GM12874 (cell line): ENCODE measurements around the gene AKAP8.

Experiments used
- TF ChIP-seq, protein P1 (sequence below): IDR thresholded peaks from 2 replicates; pipeline ENCODE4 v1.5.1; 2011; ENCODE audit warnings: low read depth, mild to moderate bottlenecking, control low read depth, low read length, moderate library complexity; ENCODE audit not compliant: insufficient read depth

Gene AKAP8

DNA sequence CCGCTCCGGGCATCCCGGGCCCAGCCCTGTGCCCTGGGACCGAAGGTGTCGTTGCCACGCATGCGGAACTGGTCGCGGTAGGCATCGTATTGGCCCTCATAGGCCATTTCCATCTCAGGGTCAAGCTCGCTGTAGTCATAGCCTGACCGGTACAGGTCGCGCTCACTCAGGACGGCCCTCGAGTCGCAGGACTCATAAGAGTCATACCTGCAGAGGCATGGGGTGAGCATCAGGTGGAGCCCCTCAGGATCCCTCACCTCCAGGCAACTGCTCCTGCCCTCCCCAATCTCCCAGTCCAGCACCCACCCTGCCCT, 21.8 kb upstream of the AKAP8 start:
- TF ChIP-seq, protein P1, sequence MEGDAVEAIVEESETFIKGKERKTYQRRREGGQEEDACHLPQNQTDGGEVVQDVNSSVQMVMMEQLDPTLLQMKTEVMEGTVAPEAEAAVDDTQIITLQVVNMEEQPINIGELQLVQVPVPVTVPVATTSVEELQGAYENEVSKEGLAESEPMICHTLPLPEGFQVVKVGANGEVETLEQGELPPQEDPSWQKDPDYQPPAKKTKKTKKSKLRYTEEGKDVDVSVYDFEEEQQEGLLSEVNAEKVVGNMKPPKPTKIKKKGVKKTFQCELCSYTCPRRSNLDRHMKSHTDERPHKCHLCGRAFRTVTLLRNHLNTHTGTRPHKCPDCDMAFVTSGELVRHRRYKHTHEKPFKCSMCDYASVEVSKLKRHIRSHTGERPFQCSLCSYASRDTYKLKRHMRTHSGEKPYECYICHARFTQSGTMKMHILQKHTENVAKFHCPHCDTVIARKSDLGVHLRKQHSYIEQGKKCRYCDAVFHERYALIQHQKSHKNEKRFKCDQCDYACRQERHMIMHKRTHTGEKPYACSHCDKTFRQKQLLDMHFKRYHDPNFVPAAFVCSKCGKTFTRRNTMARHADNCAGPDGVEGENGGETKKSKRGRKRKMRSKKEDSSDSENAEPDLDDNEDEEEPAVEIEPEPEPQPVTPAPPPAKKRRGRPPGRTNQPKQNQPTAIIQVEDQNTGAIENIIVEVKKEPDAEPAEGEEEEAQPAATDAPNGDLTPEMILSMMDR: no peak

DNA sequence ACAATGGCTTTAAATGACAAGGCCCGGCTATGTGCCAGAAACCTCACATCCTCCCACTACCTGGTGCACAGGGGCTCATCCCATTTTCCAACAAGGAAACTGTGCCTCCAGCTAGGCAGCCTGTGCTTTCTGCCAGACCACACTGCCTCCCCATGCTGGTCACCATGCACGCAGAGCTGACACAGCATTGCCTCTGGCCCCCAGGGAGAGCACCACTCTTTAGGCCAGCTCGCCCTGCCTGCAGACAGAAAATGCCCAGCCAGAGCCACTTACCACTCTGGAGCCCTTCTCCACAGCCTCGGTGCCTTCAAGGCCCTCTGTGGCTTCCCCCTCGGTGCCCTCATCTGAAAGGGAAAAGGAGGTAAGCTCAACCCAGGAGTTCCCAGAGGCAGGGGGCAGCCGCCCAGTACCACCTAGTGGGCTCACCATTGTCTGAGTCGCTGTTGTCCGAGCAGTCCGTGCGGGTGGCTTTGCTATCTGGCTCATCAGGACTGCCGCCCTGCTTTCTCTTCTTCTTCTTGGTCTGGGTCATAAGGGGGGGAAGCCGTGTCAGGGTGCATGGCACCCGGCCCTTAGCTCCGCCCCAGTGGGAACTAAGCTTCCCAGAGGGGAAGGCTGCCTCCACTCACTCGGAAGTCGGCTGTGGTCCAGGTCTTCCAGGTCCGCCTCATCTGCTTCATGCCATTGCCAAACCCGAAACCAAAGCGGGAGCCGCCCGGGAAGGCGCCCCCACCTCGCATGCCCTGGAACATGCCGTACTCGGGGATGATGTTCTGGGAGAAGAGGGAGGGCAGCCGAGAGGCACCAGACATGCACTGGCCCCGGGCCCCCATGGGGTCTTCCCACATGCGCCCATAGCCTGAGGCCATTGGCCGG, 21.2 kb upstream of the AKAP8 start:
- TF ChIP-seq, protein P1: no peak

DNA sequence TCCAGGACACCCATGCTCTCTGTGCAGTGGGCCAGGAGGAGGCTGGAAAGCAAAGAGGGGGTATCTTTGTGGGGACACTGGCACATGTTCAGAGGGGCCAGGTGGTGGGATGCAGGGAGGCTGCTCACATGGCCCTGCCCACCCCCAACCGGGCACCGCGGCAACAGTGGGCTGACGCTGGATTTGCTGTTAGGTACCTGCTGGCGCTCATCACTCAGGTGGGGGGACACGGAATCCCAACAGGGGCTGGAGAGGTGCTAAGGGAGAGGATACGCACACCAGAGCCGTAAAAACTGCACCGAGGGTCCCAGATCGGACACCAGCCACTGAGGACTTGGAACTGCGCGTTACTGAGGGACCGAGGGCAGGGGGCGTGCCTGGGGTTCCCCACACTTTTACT, 20.0 kb upstream of the AKAP8 start:
- TF ChIP-seq, protein P1: no peak

DNA sequence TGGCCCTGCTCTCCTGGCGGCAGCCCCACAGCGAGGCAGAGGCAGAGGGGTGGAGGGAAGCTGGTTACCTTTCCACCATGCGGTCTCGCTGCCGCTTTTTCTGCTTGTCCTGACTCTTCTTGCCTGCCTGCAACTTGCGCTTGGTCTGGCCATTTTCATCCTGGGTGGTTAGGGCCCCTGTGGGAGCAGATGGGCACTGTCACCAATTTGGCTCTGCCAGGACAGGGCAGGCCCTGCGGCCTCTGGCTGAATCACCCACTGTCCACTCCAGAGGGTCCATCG, 19.6 kb upstream of the AKAP8 start:
- TF ChIP-seq, protein P1: no peak

DNA sequence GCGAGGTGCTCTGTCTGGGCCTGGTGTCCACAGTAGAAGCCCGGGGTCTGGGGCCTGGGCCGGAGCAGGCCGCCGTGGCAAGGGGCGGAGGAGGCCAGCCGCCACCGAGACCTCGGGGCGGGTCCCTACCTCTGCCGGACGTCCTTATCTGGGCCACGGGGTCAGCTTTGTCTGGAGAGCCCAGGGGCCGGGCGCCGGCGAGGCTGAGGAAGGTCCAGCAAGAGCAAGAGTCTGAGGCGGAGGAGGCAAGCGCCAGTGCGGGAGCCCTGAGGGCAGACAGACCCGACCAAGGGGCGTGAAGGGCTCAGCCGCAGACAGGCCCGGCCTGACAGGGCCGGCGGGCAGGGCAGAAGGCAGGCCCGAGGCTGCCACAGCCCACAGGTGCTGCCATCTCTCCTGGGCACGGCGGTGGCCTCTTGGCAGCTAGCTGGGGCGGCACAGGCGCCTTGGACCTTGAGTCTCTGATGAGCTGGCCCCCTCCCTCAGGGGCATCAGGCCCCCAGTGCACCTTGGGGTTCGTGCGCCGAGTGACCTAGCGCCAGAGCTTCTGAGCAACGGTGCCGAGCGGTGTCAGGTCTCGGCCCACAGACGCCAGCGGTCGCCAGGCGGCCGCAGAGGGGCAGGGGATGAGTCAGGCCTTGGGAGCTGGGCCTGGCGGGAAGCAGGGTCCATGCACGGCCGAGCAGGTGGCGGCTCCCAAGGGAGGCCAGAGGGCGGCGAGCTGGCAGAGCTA, 19.1 kb upstream of the AKAP8 start:
- TF ChIP-seq, protein P1: no peak

DNA sequence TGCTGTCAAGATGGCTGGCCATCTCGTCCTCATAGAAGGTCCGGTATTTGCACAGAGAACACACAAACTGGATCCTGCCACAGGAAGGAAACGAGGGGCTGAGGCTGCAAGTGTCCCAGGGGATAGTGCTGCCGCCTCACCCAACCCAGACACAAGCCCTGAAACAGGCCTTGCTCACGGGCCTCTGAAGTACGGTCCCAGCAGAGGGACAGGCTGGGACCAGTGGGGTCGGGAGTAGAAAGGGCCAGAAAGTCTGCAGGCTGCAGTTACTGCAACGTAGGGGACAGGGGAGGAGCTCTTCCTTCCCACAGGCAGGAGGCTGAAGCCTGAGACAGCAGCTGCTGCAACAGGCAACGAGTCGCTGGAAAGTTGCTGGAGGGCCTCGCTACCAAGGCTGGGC, 18.2 kb upstream of the AKAP8 start:
- TF ChIP-seq, protein P1: no peak

DNA sequence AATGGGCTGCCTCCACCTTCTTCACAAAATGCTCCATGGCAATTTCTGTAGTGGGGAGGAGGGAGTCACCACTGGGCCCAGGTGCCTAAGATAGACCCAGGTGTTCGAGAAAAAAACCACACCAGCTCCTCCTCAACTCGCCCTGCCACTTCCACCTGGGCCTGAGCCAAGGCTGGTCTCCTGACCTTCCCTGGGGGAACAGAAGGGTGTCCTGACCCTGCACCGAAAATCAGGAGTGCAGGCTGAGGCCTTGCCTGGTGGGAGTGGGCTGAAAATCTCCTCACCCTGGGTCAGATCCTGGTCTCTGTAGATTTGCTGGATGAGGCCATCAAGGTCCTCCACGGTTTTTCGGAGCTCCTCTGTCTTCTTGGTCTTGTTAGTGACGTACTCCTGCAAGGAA, 17.6 kb upstream of the AKAP8 start:
- TF ChIP-seq, protein P1: no peak
